Tibial nerve (tissue), 4 donors: ENCODE measurements around the gene SLC13A4.
A peak's percentile ranks its signal among the peaks of the same experiment; 100 is the strongest.

Source experiments
- CTCF ChIP-seq, 5 experiments: fragments of 200-600 bp in 3 of 5; fragments of 450-650 bp in 2 of 5; sonication (generic) in 3 of 5; IDR thresholded peaks; one replicate each; pipeline ENCODE4 v1.5.1; 2016 to 2019; ENCODE audit warnings: antibody characterized with exemption in 5 of 5, mild to moderate bottlenecking in 3 of 5, moderate library complexity in 2 of 5
- EP300 ChIP-seq, 2 donors: sonication (generic); formaldehyde crosslinking; IDR thresholded peaks; one replicate each; pipeline ENCODE4 v1.6.1; 2017; ENCODE audit warnings: antibody characterized with exemption in 2 of 2, mild to moderate bottlenecking in 1 of 2

- TF ChIP-seq EP300 (IDR thresholded peaks at IDR 0.05), result peak in 1 of 2 donors; percentile 64
- TF ChIP-seq CTCF (IDR thresholded peaks at IDR 0.05), result no peak
Observed at GRCh38 chr7:135748770-135749169, 20.8 kb upstream of the SLC13A4 start, which contains the start of gene FAM180A.
